WI38 (cell line): ENCODE data around the gene PRKCB.

Experiments used
- H3K4me3 ChIP-seq: 2 replicates; pipeline ENCODE4 v1.5.1; 2011; ENCODE audit warnings: low read depth, mild to moderate bottlenecking, control low read depth, low read length
- TF ChIP-seq, protein P1 (sequence below): IDR thresholded peaks from 2 replicates; pipeline ENCODE4 v1.5.1; 2012; ENCODE audit warnings: low read depth, mild to moderate bottlenecking, control low read depth, low read length

Gene PRKCB

DNA sequence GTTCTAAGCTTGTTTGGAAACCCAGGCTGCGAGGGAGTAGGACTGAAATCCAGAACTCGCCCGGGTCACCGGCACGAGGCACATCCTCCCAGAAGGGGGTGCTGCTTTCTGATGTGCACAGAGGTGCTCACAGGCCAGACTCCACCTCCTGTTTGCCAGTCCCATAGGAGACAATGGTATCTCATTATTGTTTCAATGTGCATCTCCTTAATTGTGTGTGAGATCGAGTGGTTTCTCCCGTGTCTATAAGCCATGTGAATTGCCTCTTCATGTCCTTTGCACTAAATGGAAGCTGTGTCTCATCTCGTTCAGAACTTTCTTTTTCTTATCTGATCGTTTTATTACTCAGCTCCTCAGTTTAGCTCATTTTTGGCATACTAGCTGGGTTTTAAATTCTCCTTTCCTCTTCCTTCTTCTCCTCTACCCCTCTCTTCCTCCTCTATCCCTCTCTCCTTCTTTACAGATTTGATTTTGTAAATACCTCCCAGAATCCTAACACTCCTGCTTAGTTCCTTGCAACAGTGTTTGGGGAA is 32.1 kb upstream of the PRKCB start:
- TF ChIP-seq, protein P1, sequence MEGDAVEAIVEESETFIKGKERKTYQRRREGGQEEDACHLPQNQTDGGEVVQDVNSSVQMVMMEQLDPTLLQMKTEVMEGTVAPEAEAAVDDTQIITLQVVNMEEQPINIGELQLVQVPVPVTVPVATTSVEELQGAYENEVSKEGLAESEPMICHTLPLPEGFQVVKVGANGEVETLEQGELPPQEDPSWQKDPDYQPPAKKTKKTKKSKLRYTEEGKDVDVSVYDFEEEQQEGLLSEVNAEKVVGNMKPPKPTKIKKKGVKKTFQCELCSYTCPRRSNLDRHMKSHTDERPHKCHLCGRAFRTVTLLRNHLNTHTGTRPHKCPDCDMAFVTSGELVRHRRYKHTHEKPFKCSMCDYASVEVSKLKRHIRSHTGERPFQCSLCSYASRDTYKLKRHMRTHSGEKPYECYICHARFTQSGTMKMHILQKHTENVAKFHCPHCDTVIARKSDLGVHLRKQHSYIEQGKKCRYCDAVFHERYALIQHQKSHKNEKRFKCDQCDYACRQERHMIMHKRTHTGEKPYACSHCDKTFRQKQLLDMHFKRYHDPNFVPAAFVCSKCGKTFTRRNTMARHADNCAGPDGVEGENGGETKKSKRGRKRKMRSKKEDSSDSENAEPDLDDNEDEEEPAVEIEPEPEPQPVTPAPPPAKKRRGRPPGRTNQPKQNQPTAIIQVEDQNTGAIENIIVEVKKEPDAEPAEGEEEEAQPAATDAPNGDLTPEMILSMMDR = peak; percentile 26; the same call in 1 of the 2 replicates
- peak overlapping the region; percentile 20; the same call in 1 of the 2 replicates for H3K4me3 ChIP-seq

DNA sequence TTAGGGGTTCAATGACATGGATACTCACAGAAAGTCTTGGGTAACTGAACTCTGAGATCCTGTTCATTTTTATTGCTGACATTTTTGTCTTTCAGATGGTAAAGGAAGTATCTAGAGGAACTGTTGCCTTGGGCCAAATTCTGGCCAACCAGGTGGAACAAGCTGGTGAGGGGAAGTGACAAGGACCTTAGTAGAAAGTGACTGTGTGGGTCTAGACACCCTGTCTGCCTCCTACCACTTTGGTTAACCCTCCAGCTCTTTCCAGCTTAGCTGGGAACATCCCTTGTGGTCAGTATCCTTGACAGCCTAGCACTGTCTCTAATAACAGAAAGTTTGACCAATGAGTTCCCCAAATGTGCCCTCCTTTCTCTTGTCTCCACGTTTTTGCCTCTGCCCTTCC is 28.8 kb upstream of the PRKCB start:
- TF ChIP-seq, protein P1 = no peak
- no peak overlapping the region for H3K4me3 ChIP-seq

DNA sequence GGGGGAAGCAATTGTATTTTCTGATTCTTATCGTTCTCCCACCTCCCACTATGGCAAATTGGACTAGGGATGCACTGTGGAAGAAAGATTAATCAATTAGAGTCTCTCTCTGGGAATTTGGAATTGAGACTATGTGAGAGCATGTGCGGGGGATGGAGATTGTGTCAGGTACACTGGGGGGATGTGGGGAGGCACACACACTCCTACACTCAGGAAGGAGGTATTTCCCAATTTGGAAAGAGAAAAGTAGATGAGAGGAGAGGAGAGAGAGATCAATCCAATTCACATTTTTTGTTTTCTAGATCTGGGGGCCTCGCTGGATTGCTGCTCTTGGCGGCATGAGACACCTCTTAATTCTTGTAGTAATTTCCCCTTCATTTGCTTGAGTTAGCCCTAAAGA is 14.3 kb upstream of the PRKCB start:
- TF ChIP-seq, protein P1 = no peak
- no peak overlapping the region for H3K4me3 ChIP-seq

DNA sequence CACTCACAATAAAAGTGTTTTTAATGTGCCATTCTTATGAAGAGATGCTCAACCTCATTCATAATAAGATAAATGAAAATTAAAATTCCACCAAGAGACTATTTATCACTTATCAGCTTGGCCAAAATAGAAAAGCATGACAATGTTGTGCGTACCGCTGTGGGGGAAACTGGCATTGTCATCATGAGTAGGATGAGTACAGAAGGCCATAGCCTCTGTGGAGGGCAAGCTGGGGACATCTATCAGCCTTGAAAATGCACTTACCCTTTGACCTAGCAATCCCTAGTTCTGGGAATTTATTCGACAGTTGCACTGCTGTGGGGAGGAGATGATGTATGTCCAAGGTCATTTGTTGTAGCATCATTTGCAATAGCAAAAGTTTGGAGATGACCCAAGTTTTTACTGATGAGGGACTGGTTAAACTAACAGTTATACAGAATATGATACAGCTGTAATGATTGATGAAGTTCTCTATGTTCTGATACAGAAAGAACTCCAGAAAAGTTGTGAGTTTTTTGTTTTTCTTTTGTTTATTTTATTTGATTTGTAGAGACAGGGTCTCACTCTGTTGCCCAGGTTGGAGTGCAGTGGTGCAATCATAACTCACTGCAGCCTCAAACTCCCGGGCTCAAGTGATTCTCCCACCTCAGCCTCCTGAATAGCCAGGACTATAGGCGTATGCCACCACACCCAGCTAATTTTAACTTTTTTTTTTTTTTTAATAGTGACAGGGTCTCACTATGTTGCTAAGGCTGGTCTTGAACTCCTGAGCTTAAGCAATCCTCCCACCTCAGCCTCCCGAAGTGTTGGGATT is 13.7 kb upstream of the PRKCB start:
- TF ChIP-seq, protein P1 = no peak
- no peak overlapping the region for H3K4me3 ChIP-seq

DNA sequence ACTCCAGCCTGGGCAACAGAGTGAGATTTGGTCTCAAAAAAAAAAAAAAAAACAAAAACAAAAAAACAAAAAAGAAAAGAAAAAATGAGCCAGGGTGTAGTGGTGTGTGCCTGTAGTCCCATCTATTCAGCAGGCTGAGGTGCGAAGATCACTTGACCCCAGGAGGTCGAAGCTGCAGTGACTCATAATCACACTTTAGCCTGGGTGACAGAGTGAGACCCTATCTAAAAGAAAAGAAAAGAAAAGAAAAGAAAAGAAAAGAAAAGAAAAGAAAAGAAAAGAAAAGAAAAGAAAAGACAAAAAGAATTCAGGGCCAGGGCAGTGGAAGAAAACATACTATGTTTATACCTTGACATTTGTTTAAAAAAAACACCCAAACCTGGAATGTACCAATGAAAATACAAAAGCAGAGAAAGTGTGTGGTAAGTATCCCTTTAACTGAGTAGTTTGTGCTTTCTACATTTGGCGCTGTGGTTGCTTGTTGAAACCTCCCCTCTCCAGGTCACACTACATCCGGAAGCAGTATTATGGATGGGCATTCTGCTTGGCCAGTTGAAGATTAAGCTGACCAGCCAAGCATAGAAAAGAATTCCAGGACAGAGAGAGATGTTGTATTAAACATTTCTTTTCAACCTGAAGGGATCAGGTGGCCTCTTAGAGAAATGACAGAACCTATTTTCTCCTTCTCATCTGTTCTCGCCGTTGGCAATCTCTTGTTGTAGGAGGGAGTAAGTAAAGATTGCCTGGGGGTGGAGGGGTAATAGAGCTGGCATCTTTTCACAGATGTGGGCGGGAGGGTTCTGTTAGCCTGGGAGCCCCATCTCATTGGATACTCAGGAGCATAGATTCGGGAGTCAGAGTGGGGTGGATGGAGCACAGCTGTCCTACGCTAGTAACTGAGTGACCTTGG is 12.1 kb upstream of the PRKCB start:
- TF ChIP-seq, protein P1 = no peak
- H3K4me3 ChIP-seq = no peak overlapping the region

DNA sequence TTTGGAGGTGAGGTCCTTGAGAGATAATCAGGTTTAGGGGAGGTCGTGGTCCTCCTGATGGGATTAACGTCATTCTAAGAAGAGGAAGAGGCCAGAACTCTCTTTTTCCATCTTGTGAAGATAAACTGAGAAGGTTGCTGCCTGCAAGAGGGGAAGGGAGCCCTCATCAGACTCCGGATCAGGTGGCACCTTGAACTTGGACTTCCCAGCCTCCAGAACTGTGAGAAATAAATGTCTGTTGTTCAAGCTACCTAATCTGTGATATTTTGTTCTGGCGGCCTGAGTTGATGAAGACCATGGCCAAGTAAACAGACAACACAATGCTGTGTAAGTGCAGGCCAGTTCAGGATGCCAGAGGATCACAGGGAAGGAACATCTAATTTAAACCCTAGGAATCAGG is 10.9 kb upstream of the PRKCB start:
- TF ChIP-seq, protein P1 = no peak
- H3K4me3 ChIP-seq = no peak overlapping the region
